ENCODE data around the gene ZNF524.

The ZNF524 gene

DNA sequence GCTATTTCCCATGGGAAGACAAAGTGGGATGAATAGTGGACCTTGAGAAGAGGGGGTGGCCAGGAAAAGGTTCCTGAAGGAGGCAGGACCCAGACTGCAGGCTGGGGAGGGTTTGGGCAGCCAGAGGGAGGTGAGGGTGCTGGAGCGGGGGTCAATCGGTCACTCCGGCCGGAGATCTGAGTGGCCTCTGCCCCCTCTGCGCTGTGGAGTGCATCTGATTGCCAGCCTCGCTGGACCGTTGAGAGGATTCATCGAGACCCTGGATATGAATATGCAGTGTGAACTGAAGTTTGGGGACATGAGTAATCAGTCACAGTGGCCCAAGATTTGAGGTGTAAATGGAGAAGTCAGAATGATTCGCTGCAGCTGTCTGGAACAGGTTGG is 35.2 kb downstream of the ZNF524 start:
- no peaks in the 10 kb centered on the region for H3K27me3 ChIP-seq
- no peaks in the 10 kb centered on the region for H3K36me3 ChIP-seq
- DNase-seq = no peak
- TF ChIP-seq, protein P1, sequence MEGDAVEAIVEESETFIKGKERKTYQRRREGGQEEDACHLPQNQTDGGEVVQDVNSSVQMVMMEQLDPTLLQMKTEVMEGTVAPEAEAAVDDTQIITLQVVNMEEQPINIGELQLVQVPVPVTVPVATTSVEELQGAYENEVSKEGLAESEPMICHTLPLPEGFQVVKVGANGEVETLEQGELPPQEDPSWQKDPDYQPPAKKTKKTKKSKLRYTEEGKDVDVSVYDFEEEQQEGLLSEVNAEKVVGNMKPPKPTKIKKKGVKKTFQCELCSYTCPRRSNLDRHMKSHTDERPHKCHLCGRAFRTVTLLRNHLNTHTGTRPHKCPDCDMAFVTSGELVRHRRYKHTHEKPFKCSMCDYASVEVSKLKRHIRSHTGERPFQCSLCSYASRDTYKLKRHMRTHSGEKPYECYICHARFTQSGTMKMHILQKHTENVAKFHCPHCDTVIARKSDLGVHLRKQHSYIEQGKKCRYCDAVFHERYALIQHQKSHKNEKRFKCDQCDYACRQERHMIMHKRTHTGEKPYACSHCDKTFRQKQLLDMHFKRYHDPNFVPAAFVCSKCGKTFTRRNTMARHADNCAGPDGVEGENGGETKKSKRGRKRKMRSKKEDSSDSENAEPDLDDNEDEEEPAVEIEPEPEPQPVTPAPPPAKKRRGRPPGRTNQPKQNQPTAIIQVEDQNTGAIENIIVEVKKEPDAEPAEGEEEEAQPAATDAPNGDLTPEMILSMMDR (IDR thresholded peaks at IDR 0.05; ENCODE audit: low read depth, low read length) = no peak
- H3K9me3 ChIP-seq = no peaks in the 10 kb centered on the region
- H3K4me3 ChIP-seq (ENCODE audit: low read depth, low read length) = peak overlapping the region; percentile 99
- peaks cover 3% of the 10 kb centered on the region for H3K4me1 ChIP-seq

DNA sequence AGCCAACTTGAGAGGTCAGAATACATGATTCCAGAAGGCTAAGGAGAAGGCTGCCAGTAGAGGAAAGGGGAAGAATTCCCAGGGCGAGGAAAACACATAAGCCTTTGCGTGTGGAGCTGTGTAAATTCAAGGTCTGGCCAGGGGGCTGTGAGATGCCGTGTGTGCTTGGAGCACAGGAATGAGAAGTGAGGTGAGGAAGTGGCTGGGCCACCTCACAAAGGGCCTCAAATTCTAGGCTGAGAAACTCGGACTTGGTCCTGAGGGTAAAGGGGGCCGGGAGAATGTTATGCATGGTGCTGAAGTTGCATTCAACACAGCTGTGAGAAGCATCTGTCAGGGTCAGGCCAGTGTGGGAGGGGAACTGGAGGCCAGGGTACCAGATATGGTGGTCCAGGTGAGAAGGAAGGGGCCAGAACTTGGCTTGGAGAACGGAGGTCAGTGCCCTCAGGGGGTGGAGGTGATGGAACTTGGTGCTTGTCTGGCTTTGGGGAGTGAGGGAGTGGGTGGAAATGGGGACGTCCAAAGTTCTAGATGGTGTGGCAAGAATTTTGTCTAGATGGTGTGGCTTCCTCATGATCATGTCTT is 35.9 kb downstream of the ZNF524 start:
- Histone ChIP-seq H3K4me3 (ENCODE audit: low read depth, low read length) (peak overlapping the region; percentile 99), H3K4me1 (peaks cover 6% of the 10 kb centered on the region), H3K27me3 (no peaks in the 10 kb centered on the region), H3K9me3 (no peaks in the 10 kb centered on the region), H3K36me3 (no peaks in the 10 kb centered on the region)
- TF ChIP-seq, protein P1 (IDR thresholded peaks at IDR 0.05; ENCODE audit: low read depth, low read length) = no peak
- no peak for DNase-seq

DNA sequence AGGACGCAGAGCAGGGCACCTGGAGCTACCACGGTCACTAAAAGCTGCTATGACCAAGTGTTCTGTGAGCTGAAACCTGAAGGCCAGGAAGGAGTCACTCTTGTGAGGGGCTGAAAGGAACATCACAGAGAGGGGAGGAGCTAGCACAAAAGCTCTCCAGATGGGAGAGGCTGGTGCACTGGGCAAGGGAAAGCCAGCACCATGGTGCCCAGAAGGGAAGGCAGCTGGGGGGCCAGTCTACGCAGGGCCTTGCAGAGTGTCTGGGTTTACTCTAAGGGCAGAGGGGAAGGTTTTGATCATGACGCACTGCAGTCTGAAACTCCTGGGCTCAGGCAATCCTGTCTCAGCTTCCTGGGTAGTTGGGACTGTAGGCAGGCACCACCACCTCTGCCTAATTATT is 36.6 kb downstream of the ZNF524 start:
- no peaks in the 10 kb centered on the region for H3K27me3 ChIP-seq
- no peaks in the 10 kb centered on the region for H3K36me3 ChIP-seq
- H3K9me3 ChIP-seq = no peaks in the 10 kb centered on the region
- H3K4me1 ChIP-seq = peaks cover 6% of the 10 kb centered on the region
- TF ChIP-seq, protein P1 (IDR thresholded peaks at IDR 0.05; ENCODE audit: low read depth, low read length) = no peak
- no peak for DNase-seq
- no peak overlapping the region for H3K4me3 ChIP-seq (ENCODE audit: low read depth, low read length)

DNA sequence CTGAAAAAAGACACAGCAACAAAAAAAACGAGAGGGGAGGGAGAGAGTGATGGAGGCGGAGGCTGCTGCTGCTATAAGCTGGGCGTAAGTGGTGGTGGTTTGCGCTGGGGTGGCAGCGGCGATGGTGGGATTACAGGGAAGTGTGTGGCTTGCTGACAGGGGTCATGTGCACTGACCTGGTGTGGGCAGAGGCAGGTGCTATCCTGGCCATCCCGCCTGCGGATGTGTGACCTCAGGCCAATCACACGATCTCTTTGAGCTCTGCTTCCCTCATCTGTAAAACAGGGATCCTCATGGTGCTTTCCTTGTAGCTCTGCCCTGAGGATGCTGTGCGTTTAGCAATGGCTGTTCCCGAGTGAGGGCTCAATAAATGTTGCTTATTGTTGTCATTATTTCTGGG is 37.4 kb downstream of the ZNF524 start:
- H3K27me3 ChIP-seq = no peaks in the 10 kb centered on the region
- no peaks in the 10 kb centered on the region for H3K36me3 ChIP-seq
- no peaks in the 10 kb centered on the region for H3K9me3 ChIP-seq
- no peak overlapping the region for H3K4me3 ChIP-seq (ENCODE audit: low read depth, low read length)
- no peak for DNase-seq
- TF ChIP-seq, protein P1 (IDR thresholded peaks at IDR 0.05; ENCODE audit: low read depth, low read length) = no peak
- peaks cover 6% of the 10 kb centered on the region for H3K4me1 ChIP-seq

DNA sequence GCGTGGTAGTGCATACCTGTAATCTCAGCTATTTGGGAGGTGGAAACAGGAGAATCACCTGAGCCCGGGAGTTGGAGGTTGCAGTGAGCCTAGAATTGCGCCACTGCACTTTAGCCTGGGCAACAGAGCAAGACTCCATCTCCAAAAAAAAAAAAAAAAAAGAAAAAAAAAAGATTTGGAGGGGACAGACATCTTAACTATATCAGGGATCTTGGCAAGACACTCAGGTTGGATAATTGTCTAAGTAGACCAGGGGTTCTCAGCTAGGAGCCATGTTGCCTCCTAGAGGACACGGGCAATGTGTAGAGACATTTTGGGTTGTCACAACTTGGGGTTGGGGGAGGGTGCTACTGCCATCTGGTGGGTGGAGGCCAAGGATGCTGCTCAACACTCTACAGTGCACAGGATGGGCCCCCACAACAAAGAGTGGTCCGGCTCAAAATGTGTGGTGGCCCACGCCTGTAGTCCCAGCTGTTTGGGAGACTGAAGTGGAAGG is 38.8 kb downstream of the ZNF524 start:
- peak; percentile 78 for DNase-seq
- Histone ChIP-seq H3K36me3 (no peaks in the 10 kb centered on the region), H3K4me3 (ENCODE audit: low read depth, low read length) (no peak overlapping the region), H3K27me3 (no peaks in the 10 kb centered on the region), H3K9me3 (no peaks in the 10 kb centered on the region), H3K4me1 (peaks cover 6% of the 10 kb centered on the region)
- TF ChIP-seq, protein P1 (IDR thresholded peaks at IDR 0.05; ENCODE audit: low read depth, low read length) = peak; percentile 80

DNA sequence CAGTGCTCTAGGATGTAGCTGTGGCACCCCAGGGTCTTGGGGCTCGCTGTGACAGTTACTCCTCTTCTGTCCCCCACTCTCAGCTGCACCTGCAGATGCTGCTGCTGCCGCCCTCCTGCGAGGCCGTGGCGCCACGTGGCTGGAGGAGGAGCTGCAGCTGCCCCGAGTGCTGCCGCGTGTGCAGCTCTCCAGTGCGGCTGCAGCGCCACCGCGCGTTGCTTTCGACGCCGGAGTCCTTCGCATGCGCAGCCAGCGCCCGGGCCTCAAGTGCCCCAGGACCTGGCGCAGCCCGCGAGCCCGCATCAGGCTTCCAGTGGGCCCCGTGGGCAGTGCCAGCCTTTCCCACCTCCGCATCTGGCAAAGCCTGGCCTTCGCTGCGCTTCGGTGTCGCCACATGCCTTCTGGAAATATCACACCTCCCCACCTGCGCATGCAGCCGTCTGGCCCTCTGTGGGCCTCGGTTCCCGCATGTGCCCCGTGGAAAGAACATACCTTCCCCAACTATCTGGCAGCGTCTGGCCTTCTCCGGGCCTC is 40.0 kb downstream of the ZNF524 start:
- H3K4me3 ChIP-seq (ENCODE audit: low read depth, low read length) = peak overlapping the region; percentile 90
- DNase-seq = peak; percentile 74
- H3K4me1 ChIP-seq = peaks cover 6% of the 10 kb centered on the region

More for the DNA sequence above, 40.0 kb downstream of the ZNF524 start:
- H3K9me3 ChIP-seq = no peaks in the 10 kb centered on the region
- TF ChIP-seq, protein P1 (IDR thresholded peaks at IDR 0.05; ENCODE audit: low read depth, low read length) = peak; percentile 44
- no peaks in the 10 kb centered on the region for H3K27me3 ChIP-seq
- H3K36me3 ChIP-seq = peaks cover 7% of the 10 kb centered on the region

Measured in BE2C (cell line).